NCI-H2029 (cell line): ENCODE measurements around the gene PRKAG2.

Experiments
- DNase-seq: peaks from one replicate; lab custom pipeline; 2025; lab: John Stamatoyannopoulos, UW

Gene PRKAG2

DNA sequence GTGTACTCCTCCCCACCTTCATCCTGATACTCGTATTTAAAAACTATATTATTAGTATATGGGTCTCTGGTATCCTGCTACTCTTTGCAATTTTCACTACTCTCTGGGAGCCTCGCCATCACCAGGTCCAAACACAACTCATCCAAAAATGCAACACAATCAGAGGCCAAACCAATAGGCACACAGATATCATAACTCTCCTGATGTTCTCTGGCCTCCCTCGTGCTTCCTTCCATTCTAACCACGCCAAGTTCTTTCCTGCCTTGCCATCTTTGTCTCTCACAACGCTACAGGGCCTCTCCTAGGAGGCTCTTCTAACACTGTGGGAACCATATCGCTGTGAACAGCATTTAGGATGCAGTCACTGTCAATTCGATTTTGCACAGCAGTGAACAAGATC, 364.6 kb downstream of the PRKAG2 start:
- DNase-seq, result no peak

DNA sequence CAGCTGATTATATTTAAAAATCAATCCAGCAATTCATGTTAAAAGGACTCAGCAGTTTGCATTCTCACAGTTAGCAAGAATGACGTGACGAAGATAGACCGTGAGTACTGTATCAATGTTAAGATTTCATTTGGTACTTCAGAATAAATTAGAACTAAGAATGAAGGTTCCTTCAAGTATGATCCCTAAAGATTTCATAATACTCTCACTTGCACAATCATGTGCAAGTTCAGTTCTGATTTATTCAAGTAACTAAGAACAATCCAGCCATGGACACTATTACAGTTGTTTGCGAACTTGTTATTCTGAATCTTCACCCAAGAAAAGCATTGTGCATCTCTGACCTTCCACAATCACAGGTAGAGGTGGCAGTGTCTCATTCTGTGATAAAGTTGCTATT, 365.0 kb downstream of the PRKAG2 start:
- no peak for DNase-seq

GRCh38 chr7:151511270-151511669, 365.6 kb downstream of the PRKAG2 start:
- no peak for DNase-seq

DNA sequence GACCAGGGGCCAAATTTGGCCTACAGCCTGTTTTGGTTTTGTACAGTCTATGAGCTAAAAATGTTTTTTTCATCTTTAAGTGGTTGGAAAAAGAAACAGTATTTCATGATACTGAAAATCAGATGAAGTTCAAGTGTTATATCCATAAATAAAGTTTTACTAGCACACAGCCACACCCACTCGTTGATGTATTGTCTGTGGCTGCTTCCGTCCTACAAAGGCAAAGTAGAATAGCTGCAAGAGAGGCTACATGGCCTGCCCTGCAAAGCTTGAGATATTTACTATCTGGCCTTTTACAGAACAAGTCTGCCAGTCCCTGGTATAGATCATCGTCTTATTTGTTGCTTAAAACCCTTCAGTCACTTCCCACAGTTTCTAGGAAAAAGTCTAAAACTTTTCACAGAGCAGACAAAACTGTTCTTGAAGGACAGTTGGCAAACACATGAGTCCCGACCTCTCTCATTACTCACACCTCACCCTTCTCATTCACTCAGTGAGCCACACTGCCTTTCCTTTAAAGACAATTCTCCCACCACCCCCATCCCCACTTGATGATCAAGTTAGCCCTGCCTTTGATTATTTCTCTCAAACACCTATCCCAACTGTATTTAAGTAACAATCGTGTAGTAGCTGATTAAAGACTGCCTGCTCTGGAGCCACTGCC, 367.1 kb downstream of the PRKAG2 start:
- DNase-seq, result no peak

GRCh38 chr7:151508991-151509390, 367.9 kb downstream of the PRKAG2 start:
- DNase-seq, result no peak

- no peak for DNase-seq
Observed at GRCh38 chr7:151507806-151508205, 369.1 kb downstream of the PRKAG2 start.

- no peak for DNase-seq
Observed at GRCh38 chr7:151506901-151507382, 370.0 kb downstream of the PRKAG2 start.
